H1 (cell line): ENCODE results near the gene IFI27L1. TPM values are rescaled to one million over a fixed set of nuclear protein-coding genes. Genes with fewer than 3 reads are reported as not detected.
A peak's percentile ranks its signal among the peaks of the same experiment; 100 is the strongest.

ENCODE experiments used
- CTCF ChIA-PET: fragments of 300-600 bp; sonication (Branson Sonifier 250); formaldehyde crosslinking; loops from one replicate; lab custom pipeline; 2021; ENCODE audit not compliant: partially characterized antibody; lab: Charles Lee
- POLR2A ChIA-PET: fragments of 300-600 bp; sonication (Branson Sonifier 250); formaldehyde crosslinking; loops from one replicate; lab custom pipeline; 2021; ENCODE audit warnings: inconsistent platforms; ENCODE audit not compliant: partially characterized antibody; lab: Charles Lee
- DNase-seq, 2 experiments: peaks; one replicate each; pipeline versions ENCODE4 v3.0.0 to v3.0.0-alpha.2; 2010 to 2022; ENCODE audit warnings: low spot score in 2 of 2, low read depth in 1 of 2, mixed read lengths in 1 of 2
- FAIRE-seq: peaks from 2 replicates; lab custom pipeline; 2011; peaks lifted over from hg19 to GRCh38; lab: Jason Lieb, UNC
- H2AFZ ChIP-seq: 2 replicates; pipeline ENCODE4 v1.8.1; 2012; ENCODE audit warnings: low read length, inconsistent platforms
- H2AK5ac ChIP-seq: 2 replicates; pipeline ENCODE4 v1.6.1; 2013; ENCODE audit warnings: low read depth, low read length
- H2BK120ac ChIP-seq: replicated peaks from 2 replicates; pipeline ENCODE3; 2013; ENCODE audit warnings: low read depth, low read length, inconsistent platforms
- H2BK12ac ChIP-seq: 2 replicates; pipeline ENCODE4 v1.6.1; 2013; ENCODE audit warnings: low read depth, low read length
- H2BK15ac ChIP-seq: 2 replicates; pipeline ENCODE4 v1.6.1; 2013; ENCODE audit warnings: low read length
- H2BK20ac ChIP-seq: 2 replicates; pipeline ENCODE4 v1.6.1; 2013; ENCODE audit warnings: low read length
- H2BK5ac ChIP-seq: 2 replicates; pipeline ENCODE4 v1.6.1; 2013; ENCODE audit warnings: low read depth, low read length
- H3K14ac ChIP-seq: 2 replicates; pipeline ENCODE4 v1.6.1; 2013; ENCODE audit warnings: inconsistent platforms; ENCODE audit not compliant: insufficient read length
- H3K18ac ChIP-seq: 2 replicates; pipeline ENCODE4 v1.6.1; 2013; ENCODE audit warnings: low read length; ENCODE audit errors: extremely low read depth
- H3K23ac ChIP-seq: 2 replicates; pipeline ENCODE4 v1.6.1; 2013; ENCODE audit warnings: inconsistent platforms; ENCODE audit not compliant: insufficient read length
- H3K23me2 ChIP-seq: 2 replicates; pipeline ENCODE4 v1.6.1; 2013; ENCODE audit warnings: low read depth, low read length
- H3K27ac ChIP-seq: 2 replicates; pipeline ENCODE4 v1.6.1; 2011; ENCODE audit warnings: low read depth, low read length, inconsistent platforms
- H3K27me3 ChIP-seq, 4 experiments: replicated peaks in 1 of 4; 1 replicate in 1 of 4; 2 replicates in 3 of 4; pipeline versions ENCODE4 v1.6.1 to v1.8.1; 2011 to 2013; ENCODE audit warnings: low read length in 3 of 4, mild to moderate bottlenecking in 3 of 4, inconsistent platforms in 2 of 4, mixed read lengths in 2 of 4, moderate library complexity in 1 of 4; ENCODE audit not compliant: control insufficient read depth in 3 of 4, insufficient read depth in 3 of 4; ENCODE audit errors: extremely low read depth in 1 of 4
- H3K36me3 ChIP-seq, 4 experiments: 2 replicates each; pipeline versions ENCODE4 v1.6.1 to v1.8.1; 2011 to 2013; ENCODE audit warnings: mild to moderate bottlenecking in 4 of 4, low read length in 3 of 4, moderate library complexity in 2 of 4, control low read depth in 1 of 4, inconsistent platforms in 1 of 4; ENCODE audit not compliant: insufficient read depth in 4 of 4, control insufficient read depth in 2 of 4
- H3K4ac ChIP-seq: replicated peaks from 2 replicates; pipeline ENCODE3; 2013; ENCODE audit warnings: low read length, low read depth, mixed read lengths, inconsistent platforms; ENCODE audit not compliant: insufficient read length
- H3K4me1 ChIP-seq, 4 experiments: replicated peaks in 1 of 4; 1 replicate in 1 of 4; 2 replicates in 3 of 4; pipeline versions ENCODE4 v1.6.1 to v1.8.1; 2011 to 2013; ENCODE audit warnings: low read length in 3 of 4, inconsistent platforms in 2 of 4, mixed read lengths in 1 of 4; ENCODE audit not compliant: insufficient read depth in 4 of 4, control insufficient read depth in 3 of 4
- H3K4me2 ChIP-seq, 2 experiments: 2 replicates each; pipeline versions ENCODE4 v1.6.1 to v1.8.1; 2011 to 2013; ENCODE audit warnings: low read depth in 2 of 2, low read length in 2 of 2, control low read depth in 1 of 2, inconsistent platforms in 1 of 2, mild to moderate bottlenecking in 1 of 2; ENCODE audit not compliant: insufficient read depth in 1 of 2
- H3K4me3 ChIP-seq, 4 experiments: fragments of 200-600, 300-600 bp in 1 of 4; sonication (generic), shearing (Covaris generic), sonication (Bioruptor Twin) in 1 of 4; 2 replicates each; pipeline versions ENCODE4 v1.5.1 to v1.8.1; 2011 to 2016; ENCODE audit warnings: low read length in 4 of 4, low read depth in 3 of 4, control low read depth in 2 of 4, inconsistent platforms in 2 of 4, mild to moderate bottlenecking in 2 of 4, mixed read lengths in 1 of 4, moderate library complexity in 1 of 4; ENCODE audit not compliant: insufficient read depth in 2 of 4; ENCODE audit errors: extremely low read depth in 1 of 4
- H3K56ac ChIP-seq: replicated peaks from 2 replicates; pipeline ENCODE3; 2013; ENCODE audit warnings: low read depth, mild to moderate bottlenecking, mixed read lengths, low read length, inconsistent platforms; ENCODE audit not compliant: insufficient read length
- H3K79me1 ChIP-seq: 2 replicates; pipeline ENCODE4 v1.6.1; 2013; ENCODE audit warnings: low read depth, low read length, control low read depth
- H3K79me2 ChIP-seq, 2 experiments: 2 replicates each; pipeline versions ENCODE4 v1.6.1 to v1.8.1; 2012 to 2013; ENCODE audit warnings: low read length in 2 of 2, mild to moderate bottlenecking in 2 of 2, inconsistent platforms in 1 of 2; ENCODE audit not compliant: insufficient read depth in 2 of 2, control insufficient read depth in 1 of 2
- H3K9ac ChIP-seq, 4 experiments: replicated peaks in 1 of 4; 1 replicate in 1 of 4; 2 replicates in 3 of 4; pipeline versions ENCODE4 v1.6.1 to v1.8.1; 2011 to 2013; ENCODE audit warnings: low read depth in 3 of 4, low read length in 3 of 4, control low read depth in 2 of 4, mild to moderate bottlenecking in 2 of 4, moderate library complexity in 2 of 4, inconsistent platforms in 1 of 4; ENCODE audit errors: extremely low read depth in 1 of 4
- H3K9me3 ChIP-seq, 2 experiments: 2 replicates each; pipeline versions ENCODE4 v1.6.1 to v1.8.1; 2012 to 2013; ENCODE audit warnings: mild to moderate bottlenecking in 2 of 2, moderate library complexity in 2 of 2, control low read depth in 1 of 2, inconsistent platforms in 1 of 2, low read depth in 1 of 2, low read length in 1 of 2, mixed read lengths in 1 of 2; ENCODE audit not compliant: insufficient read depth in 2 of 2
- H4K20me1 ChIP-seq, 2 experiments: replicated peaks in 1 of 2; 2 replicates each; pipeline versions ENCODE3 to v1.8.1; 2011 to 2013; ENCODE audit warnings: inconsistent platforms in 2 of 2, low read length in 2 of 2, mild to moderate bottlenecking in 1 of 2; ENCODE audit not compliant: insufficient read depth in 2 of 2, control insufficient read depth in 1 of 2
- H4K5ac ChIP-seq: 2 replicates; pipeline ENCODE4 v1.6.1; 2013; ENCODE audit warnings: low read length, low read depth, mixed read lengths, inconsistent platforms; ENCODE audit not compliant: insufficient read length
- H4K8ac ChIP-seq: 2 replicates; pipeline ENCODE4 v1.8.0; 2013; ENCODE audit warnings: mild to moderate bottlenecking, moderate library complexity, low read length, inconsistent platforms; ENCODE audit not compliant: insufficient read depth; ENCODE audit errors: extremely low read depth
- H4K91ac ChIP-seq: replicated peaks from 2 replicates; pipeline ENCODE3; 2013; ENCODE audit warnings: low read length, mixed read lengths, inconsistent platforms; ENCODE audit not compliant: insufficient read length
- ASH2L ChIP-seq: fragments of 200-600, 300-600 bp; sonication (generic); IDR thresholded peaks from one replicate; pipeline ENCODE4 v1.7.1; 2017; ENCODE audit warnings: low read length
- CBX8 ChIP-seq: fragments of 300-800, 300-1000 bp; sonication (generic); IDR thresholded peaks from 2 replicates; pipeline ENCODE4 v1.7.1; 2016; ENCODE audit warnings: low read depth, low read length, borderline replicate concordance
- CREB1 ChIP-seq: IDR thresholded peaks from 2 replicates; pipeline ENCODE4 v1.6.1; 2012; ENCODE audit warnings: inconsistent platforms
- CTBP2 ChIP-seq: IDR thresholded peaks from 2 replicates; pipeline ENCODE4 v1.7.0; 2011; ENCODE audit warnings: borderline replicate concordance, mild to moderate bottlenecking, moderate library complexity, mixed read lengths, low read length; ENCODE audit not compliant: insufficient read depth, insufficient read length
- EGR1 ChIP-seq: IDR thresholded peaks from 2 replicates; pipeline ENCODE4 v1.6.1; 2011; ENCODE audit warnings: low read depth, low read length, borderline replicate concordance
- EZH2 ChIP-seq: fragments of 200-600 bp; sonication (generic); IDR thresholded peaks from 2 replicates; pipeline ENCODE4 v1.7.1; 2012; ENCODE audit warnings: low read depth, mild to moderate bottlenecking, moderate library complexity, low read length, inconsistent platforms; ENCODE audit not compliant: severe bottlenecking
- GABPA ChIP-seq: IDR thresholded peaks from 2 replicates; pipeline ENCODE4 v1.6.1; 2011; ENCODE audit warnings: mild to moderate bottlenecking, low read length, moderate library complexity, borderline replicate concordance; ENCODE audit not compliant: insufficient read depth
- GTF2F1 ChIP-seq: IDR thresholded peaks from 2 replicates; pipeline ENCODE4 v1.6.1; 2012; ENCODE audit warnings: low read depth, low read length, improper control_type of control experiment, borderline replicate concordance
- SUZ12 ChIP-seq: fragments of 200-600 bp; sonication (generic); IDR thresholded peaks from 2 replicates; pipeline ENCODE4 v1.6.1; 2012; ENCODE audit warnings: mild to moderate bottlenecking, inconsistent platforms, low read length, moderate library complexity, mixed read lengths
- YY1 ChIP-seq: IDR thresholded peaks from 2 replicates; pipeline ENCODE4 v1.6.1; 2011; ENCODE audit warnings: low read depth, mild to moderate bottlenecking, low read length
- WGBS, 2 experiments: shearing (Covaris generic) in 1 of 2; methylation state at CpG; one replicate each; pipeline versions ENCODE4 v1.1.6 to v1.1.7; 2013 to 2015; ENCODE audit warnings: low lambda C conversion rate in 2 of 2, mixed read lengths in 2 of 2, inconsistent platforms in 1 of 2, low coverage in 1 of 2, missing lambda C conversion rate in 1 of 2; ENCODE audit not compliant: insufficient replicate concordance in 2 of 2, insufficient coverage in 1 of 2, insufficient read length in 1 of 2; ENCODE audit errors: extremely low coverage in 1 of 2, missing lambda C conversion rate in 1 of 2; 5-methylcytosine and 5-hydroxymethylcytosine counted together
- polyA plus RNA-seq, 7 experiments: library from polyadenylated mRNA; depleted of rRNA in 3 of 7; stranded (reverse) in 5 of 7; unstranded in 2 of 7; fragments of >200 nt in 5 of 7; fragments of 200-250 nt in 2 of 7; gene quantifications; 1 replicate in 5 of 7; 2 replicates in 1 of 7; 4 replicates in 1 of 7; pipeline versions ENCODE4 v1.2.1 to v1.2.3, GENCODE V29; 2011 to 2013; ENCODE audit warnings: missing spikeins in 2 of 7, mixed read lengths in 2 of 7
- total RNA-seq: library from RNA; stranded (reverse); fragmentation: NEBNext Ultra II Directional; extraction: Animal tissue kit (Norgen Biotek cat#: 25700); gene quantifications from 2 replicates; pipeline ENCODE4 v1.2.1, GENCODE V29; 2021
- TF ChIP-seq, protein P1 (sequence below): IDR thresholded peaks from 2 replicates; pipeline ENCODE4 v1.6.1; 2011; ENCODE audit warnings: low read length, improper control_type of control experiment
- TF ChIP-seq, protein P2 (sequence below): IDR thresholded peaks from 2 replicates; pipeline ENCODE4 v1.6.1; 2012; ENCODE audit warnings: inconsistent platforms

Gene IFI27L1
- total and polyA plus RNA-seq, 2 of the 8 experiments (the other 6 are each of a cell fraction or from before 2014, with no cell fraction given): 21.2 to 30.5 TPM

DNA sequence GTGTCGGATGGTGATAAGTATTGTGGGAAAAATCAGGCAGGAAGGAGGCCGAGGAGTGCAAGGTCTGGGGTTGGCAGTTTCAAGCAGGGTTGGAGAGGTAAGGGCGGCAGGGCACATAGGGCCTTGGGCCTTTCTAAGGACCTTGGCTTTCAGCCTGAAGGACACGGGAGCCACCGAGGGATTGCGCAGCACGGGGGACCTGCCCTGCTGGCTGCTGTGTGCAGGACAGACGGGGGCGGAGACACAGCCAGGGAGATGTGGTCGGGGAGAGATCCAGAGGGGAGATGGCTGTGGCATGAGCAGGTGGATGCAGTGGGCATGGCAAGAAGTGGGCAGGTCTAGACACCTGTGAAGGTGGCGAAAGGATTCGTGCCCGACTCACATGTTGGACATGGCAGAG is 40.3 kb upstream of the IFI27L1 start:
- no peak overlapping the region for H4K5ac ChIP-seq
- peak overlapping the region; percentile 18; the same call in 1 of the 2 replicates for H4K8ac ChIP-seq
- H3K18ac ChIP-seq: no peak overlapping the region
- H3K9ac ChIP-seq: no peak overlapping the region
- WGBS, 2 experiments: 96% methylated on average over 13 of the region's 13 CpGs; no CpG with 5 or more reads in 1 of the 2 experiments
- no peaks in the 10 kb centered on the region for H3K4me1 ChIP-seq
- H4K20me1 ChIP-seq: peaks cover 2 to 7% of the 10 kb centered on the region in 2 experiments
- H3K23ac ChIP-seq: no peak overlapping the region
- H3K27me3 ChIP-seq: no peaks in the 10 kb centered on the region
- no peaks in the 10 kb centered on the region for H3K23me2 ChIP-seq
- no peak overlapping the region for H2BK20ac ChIP-seq
- DNase-seq (no peak), FAIRE-seq (no peak)
- no peak overlapping the region for H3K4ac ChIP-seq
- H3K4me3 ChIP-seq: no peak overlapping the region
- H3K79me2 ChIP-seq: no peaks in the 10 kb centered on the region
- no peak overlapping the region for H2AK5ac ChIP-seq
- H3K56ac ChIP-seq: no peak overlapping the region
- ChIA-PET CTCF (interaction anchor here (0.9 to 1.6 kb wide), 3 partner anchors 11 to 101 kb away, joined by 3 to 7 read pairs (median 5); no protein-coding TSS in a partner anchor), POLR2A (no interaction called here)
- no peak overlapping the region for H2BK15ac ChIP-seq
- no peak overlapping the region for H2BK12ac ChIP-seq
- no peak overlapping the region for H2BK120ac ChIP-seq
- no peak overlapping the region for H3K4me2 ChIP-seq
- peaks cover 0 to 18% (median 7%) of the 10 kb centered on the region in 4 experiments; a peak in 4 of 8 replicates for H3K36me3 ChIP-seq
- H4K91ac ChIP-seq: no peak overlapping the region
- H3K79me1 ChIP-seq: no peaks in the 10 kb centered on the region
- TF ChIP-seq EZH2 (no peak), GTF2F1 (no peak), CBX8 (no peak), CREB1 (no peak), GABPA (no peak), EGR1 (no peak), SUZ12 (no peak), YY1 (no peak), ASH2L (no peak), CTBP2 (no peak)
- TF ChIP-seq, protein P1, sequence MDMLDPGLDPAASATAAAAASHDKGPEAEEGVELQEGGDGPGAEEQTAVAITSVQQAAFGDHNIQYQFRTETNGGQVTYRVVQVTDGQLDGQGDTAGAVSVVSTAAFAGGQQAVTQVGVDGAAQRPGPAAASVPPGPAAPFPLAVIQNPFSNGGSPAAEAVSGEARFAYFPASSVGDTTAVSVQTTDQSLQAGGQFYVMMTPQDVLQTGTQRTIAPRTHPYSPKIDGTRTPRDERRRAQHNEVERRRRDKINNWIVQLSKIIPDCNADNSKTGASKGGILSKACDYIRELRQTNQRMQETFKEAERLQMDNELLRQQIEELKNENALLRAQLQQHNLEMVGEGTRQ: no peak
- TF ChIP-seq, protein P2, sequence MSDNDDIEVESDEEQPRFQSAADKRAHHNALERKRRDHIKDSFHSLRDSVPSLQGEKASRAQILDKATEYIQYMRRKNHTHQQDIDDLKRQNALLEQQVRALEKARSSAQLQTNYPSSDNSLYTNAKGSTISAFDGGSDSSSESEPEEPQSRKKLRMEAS: no peak
- H3K14ac ChIP-seq: no peak overlapping the region
- H3K27ac ChIP-seq: no peak overlapping the region
- no peaks in the 10 kb centered on the region for H3K9me3 ChIP-seq
- no peak overlapping the region for H2BK5ac ChIP-seq
- H2AFZ ChIP-seq: no peak overlapping the region
